ENCODE results near the gene LYPD4.

GRCh38 chr19:41889896-41890295, 45.4 kb upstream of the LYPD4 start:
- no peak for TF ChIP-seq EZH2 (IDR thresholded peaks at IDR 0.05; ENCODE audit: low read length)
- TF ChIP-seq, protein P1, sequence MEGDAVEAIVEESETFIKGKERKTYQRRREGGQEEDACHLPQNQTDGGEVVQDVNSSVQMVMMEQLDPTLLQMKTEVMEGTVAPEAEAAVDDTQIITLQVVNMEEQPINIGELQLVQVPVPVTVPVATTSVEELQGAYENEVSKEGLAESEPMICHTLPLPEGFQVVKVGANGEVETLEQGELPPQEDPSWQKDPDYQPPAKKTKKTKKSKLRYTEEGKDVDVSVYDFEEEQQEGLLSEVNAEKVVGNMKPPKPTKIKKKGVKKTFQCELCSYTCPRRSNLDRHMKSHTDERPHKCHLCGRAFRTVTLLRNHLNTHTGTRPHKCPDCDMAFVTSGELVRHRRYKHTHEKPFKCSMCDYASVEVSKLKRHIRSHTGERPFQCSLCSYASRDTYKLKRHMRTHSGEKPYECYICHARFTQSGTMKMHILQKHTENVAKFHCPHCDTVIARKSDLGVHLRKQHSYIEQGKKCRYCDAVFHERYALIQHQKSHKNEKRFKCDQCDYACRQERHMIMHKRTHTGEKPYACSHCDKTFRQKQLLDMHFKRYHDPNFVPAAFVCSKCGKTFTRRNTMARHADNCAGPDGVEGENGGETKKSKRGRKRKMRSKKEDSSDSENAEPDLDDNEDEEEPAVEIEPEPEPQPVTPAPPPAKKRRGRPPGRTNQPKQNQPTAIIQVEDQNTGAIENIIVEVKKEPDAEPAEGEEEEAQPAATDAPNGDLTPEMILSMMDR (optimal IDR thresholded peaks at IDR 0.05 in 1 of 3, IDR thresholded peaks at IDR 0.05 in 1 of 3, conservative IDR thresholded peaks at IDR 0.05 in 1 of 3; ENCODE audit: extremely low read depth in 1 of 3, insufficient read depth in 2 of 3, low read length in 3 of 3), result no peak
